H9 (cell line): Measurements from ENCODE around the gene RYR1. TPM values are rescaled to one million over a fixed set of nuclear protein-coding genes. Genes with fewer than 3 reads are reported as not detected.

Experiments
- DNase-seq: peaks from one replicate; pipeline ENCODE4 v3.0.0-alpha.2; 2017
- H2AFZ ChIP-seq: one replicate; pipeline ENCODE4 v1.6.1; 2013; ENCODE audit warnings: mild to moderate bottlenecking, low read length, control low read depth, moderate library complexity
- H2AK5ac ChIP-seq: 2 replicates; pipeline ENCODE4 v1.6.1; 2013; ENCODE audit warnings: low read length, control low read depth, mixed read lengths; ENCODE audit not compliant: insufficient read length
- H2BK120ac ChIP-seq: one replicate; pipeline ENCODE4 v1.6.1; 2013; ENCODE audit warnings: low read depth, mild to moderate bottlenecking, low read length, control low read depth, inconsistent platforms; ENCODE audit not compliant: poor library complexity, severe bottlenecking
- H2BK12ac ChIP-seq: 2 replicates; pipeline ENCODE4 v1.6.1; 2013; ENCODE audit warnings: low read length, control low read depth, mixed read lengths, low read depth; ENCODE audit not compliant: insufficient read length
- H2BK15ac ChIP-seq: 2 replicates; pipeline ENCODE4 v1.6.1; 2013; ENCODE audit warnings: low read depth, low read length, control low read depth
- H2BK20ac ChIP-seq: one replicate; pipeline ENCODE4 v1.6.1; 2013; ENCODE audit warnings: low read depth, mild to moderate bottlenecking, low read length, control low read depth, inconsistent platforms; ENCODE audit not compliant: poor library complexity, severe bottlenecking
- H2BK5ac ChIP-seq: 2 replicates; pipeline ENCODE4 v1.6.1; 2013; ENCODE audit warnings: low read length, control low read depth, mixed read lengths; ENCODE audit not compliant: insufficient read length
- H3K14ac ChIP-seq: 2 replicates; pipeline ENCODE4 v1.6.1; 2013; ENCODE audit warnings: low read length, control low read depth; ENCODE audit not compliant: insufficient read depth
- H3K18ac ChIP-seq: 2 replicates; pipeline ENCODE4 v1.6.1; 2013; ENCODE audit warnings: low read depth, mild to moderate bottlenecking, mixed read lengths, low read length, control low read depth; ENCODE audit not compliant: insufficient read length
- H3K23ac ChIP-seq: 2 replicates; pipeline ENCODE4 v1.6.1; 2013; ENCODE audit warnings: low read length, control low read depth, mixed read lengths, low read depth; ENCODE audit not compliant: insufficient read length
- H3K23me2 ChIP-seq: 2 replicates; pipeline ENCODE4 v1.6.1; 2013; ENCODE audit warnings: low read depth, mild to moderate bottlenecking, mixed read lengths, low read length, control low read depth; ENCODE audit not compliant: insufficient read length, poor library complexity, severe bottlenecking
- H3K27ac ChIP-seq: 2 replicates; pipeline ENCODE4 v1.5.1; 2013; ENCODE audit warnings: low read length, control low read depth, mixed read lengths, low read depth; ENCODE audit not compliant: insufficient read length
- H3K27me3 ChIP-seq: 2 replicates; pipeline ENCODE4 v1.6.1; 2013; ENCODE audit warnings: low read length, control low read depth, inconsistent platforms; ENCODE audit not compliant: insufficient read depth
- H3K4ac ChIP-seq: 2 replicates; pipeline ENCODE4 v1.6.1; 2013; ENCODE audit warnings: low read depth, mild to moderate bottlenecking, control low read depth, inconsistent platforms, low read length, moderate library complexity
- H3K4me1 ChIP-seq: 2 replicates; pipeline ENCODE4 v1.6.1; 2013; ENCODE audit warnings: low read length, control low read depth, inconsistent platforms; ENCODE audit not compliant: insufficient read depth
- H3K4me2 ChIP-seq: 2 replicates; pipeline ENCODE4 v1.6.1; 2013; ENCODE audit warnings: low read length, control low read depth, mixed read lengths; ENCODE audit not compliant: insufficient read length, insufficient read depth
- H3K56ac ChIP-seq: 2 replicates; pipeline ENCODE4 v1.6.1; 2013; ENCODE audit warnings: low read depth, mild to moderate bottlenecking, mixed read lengths, low read length, control low read depth; ENCODE audit not compliant: insufficient read length
- H3K79me1 ChIP-seq: 2 replicates; pipeline ENCODE4 v1.6.1; 2013; ENCODE audit warnings: low read depth, mild to moderate bottlenecking, moderate library complexity, low read length, control low read depth, inconsistent platforms; ENCODE audit not compliant: insufficient read depth, poor library complexity, severe bottlenecking
- H3K79me2 ChIP-seq: 2 replicates; pipeline ENCODE4 v1.6.1; 2013; ENCODE audit warnings: low read length, control low read depth, inconsistent platforms; ENCODE audit not compliant: insufficient read depth
- H3K9ac ChIP-seq: 2 replicates; pipeline ENCODE4 v1.6.1; 2013; ENCODE audit warnings: low read length, control low read depth, mixed read lengths; ENCODE audit not compliant: insufficient read length; ENCODE audit errors: extremely low read depth
- H3K9me3 ChIP-seq: one replicate; pipeline ENCODE4 v1.6.1; 2013; ENCODE audit warnings: low read depth, low read length, inconsistent platforms; ENCODE audit not compliant: control insufficient read depth
- H3T11ph ChIP-seq: one replicate; pipeline ENCODE4 v1.6.1; 2013; ENCODE audit warnings: mild to moderate bottlenecking, low read length, control low read depth, inconsistent platforms
- H4K20me1 ChIP-seq: one replicate; pipeline ENCODE4 v1.6.1; 2013; ENCODE audit not compliant: control insufficient read depth, insufficient read length, insufficient read depth
- H4K5ac ChIP-seq: 2 replicates; pipeline ENCODE4 v1.6.1; 2013; ENCODE audit warnings: low read depth, mild to moderate bottlenecking, mixed read lengths, low read length, control low read depth; ENCODE audit not compliant: insufficient read length
- H4K8ac ChIP-seq: replicated peaks from 2 replicates; pipeline ENCODE4 v1.6.1; 2013; ENCODE audit warnings: low read length, control low read depth, mixed read lengths, low read depth; ENCODE audit not compliant: insufficient read length
- H4K91ac ChIP-seq: 2 replicates; pipeline ENCODE4 v1.6.1; 2013; ENCODE audit warnings: low read depth, mild to moderate bottlenecking, moderate library complexity, mixed read lengths, low read length, control low read depth; ENCODE audit not compliant: insufficient read length
- H3K27ac Mint-ChIP-seq, 3 experiments: 2 replicates in 2 of 3; 3 replicates in 1 of 3; pipeline ENCODE4 v1.8.0; 2020 to 2021; ENCODE audit warnings: mixed read lengths in 3 of 3, mild to moderate bottlenecking in 1 of 3, moderate library complexity in 1 of 3
- H3K27me3 Mint-ChIP-seq: 2 replicates; pipeline ENCODE4 v1.8.0; 2021; ENCODE audit warnings: low read depth, mild to moderate bottlenecking, moderate library complexity, mixed read lengths
- H3K36me3 Mint-ChIP-seq, 3 experiments: 2 replicates in 2 of 3; 3 replicates in 1 of 3; pipeline ENCODE4 v1.8.0; 2020 to 2021; ENCODE audit warnings: low read depth in 3 of 3, mixed read lengths in 3 of 3; ENCODE audit not compliant: insufficient read depth in 1 of 3
- H3K4me1 Mint-ChIP-seq, 2 experiments: 2 replicates each; pipeline ENCODE4 v1.8.0; 2020; ENCODE audit warnings: mixed read lengths in 2 of 2
- H3K4me3 Mint-ChIP-seq, 2 experiments: 2 replicates in 1 of 2; 3 replicates in 1 of 2; pipeline ENCODE4 v1.8.0; 2020 to 2021; ENCODE audit warnings: mild to moderate bottlenecking in 2 of 2, mixed read lengths in 2 of 2, moderate library complexity in 1 of 2
- H3K9me3 Mint-ChIP-seq, 2 experiments: 2 replicates in 1 of 2; 3 replicates in 1 of 2; pipeline ENCODE4 v1.8.0; 2020; ENCODE audit warnings: mild to moderate bottlenecking in 2 of 2, mixed read lengths in 2 of 2, moderate library complexity in 1 of 2
- CTCF ChIP-seq: fragments of 200-600 bp; sonication (generic); conservative IDR thresholded peaks from 3 replicates; pipeline ENCODE4 v1.8.0; 2021; ENCODE audit warnings: antibody characterized with exemption, mild to moderate bottlenecking
- WGBS: extraction: QIAGEN DNeasy Blood & Tissue Kit; methylation state at CpG from one replicate; pipeline ENCODE4 v1.1.7; 2013; ENCODE audit warnings: missing lambda C conversion rate, low lambda C conversion rate, mixed read lengths; ENCODE audit not compliant: insufficient read length; ENCODE audit errors: extremely low coverage; 5-methylcytosine and 5-hydroxymethylcytosine counted together
- total RNA-seq: library from RNA; stranded (reverse); gene quantifications from 2 replicates; pipeline ENCODE4 v1.2.1, GENCODE V29; 2021

Gene RYR1
- total RNA-seq, 1 experiment from 2014 or later: 8.9 TPM

- H3K4me1 ChIP-seq: no peaks in the 10 kb centered on the region; the same call in 1 of the 2 replicates
- H3K23me2 ChIP-seq: peaks cover 11% of the 10 kb centered on the region
- no peaks in the 10 kb centered on the region for H3K9me3 ChIP-seq
- no peak overlapping the region for H2BK15ac ChIP-seq
- H3K23ac ChIP-seq: no peak overlapping the region
- Mint-ChIP-seq H3K27ac (no peak overlapping the region; a peak in 2 of 7 replicates), H3K27me3 (peaks cover 26% of the 10 kb centered on the region), H3K36me3 (no peaks in the 10 kb centered on the region), H3K4me3 (no peak overlapping the region), H3K9me3 (no peaks in the 10 kb centered on the region), H3K4me1 (peaks cover 11 to 19% of the 10 kb centered on the region in 2 experiments)
- H3K9ac ChIP-seq: no peak overlapping the region
- no peak overlapping the region for H2AK5ac ChIP-seq
- H2BK12ac ChIP-seq: no peak overlapping the region
- H4K5ac ChIP-seq: no peak overlapping the region
- no peaks in the 10 kb centered on the region for H3K79me1 ChIP-seq
- H3K4me2 ChIP-seq: no peak overlapping the region
- no peak overlapping the region for H3K4ac ChIP-seq
- no peak overlapping the region for H3K27ac ChIP-seq
- H3K18ac ChIP-seq: no peak overlapping the region
- H4K8ac ChIP-seq: no peak overlapping the region
- no peak overlapping the region for H2BK5ac ChIP-seq
- no peak overlapping the region for H4K91ac ChIP-seq
- no peak overlapping the region for H2AFZ ChIP-seq
- H3K27me3 ChIP-seq: no peaks in the 10 kb centered on the region
- DNase-seq: no peak
- no CpG with 5 or more reads among the region's 7 CpGs for WGBS
- no peak overlapping the region for H3K56ac ChIP-seq
- H2BK120ac ChIP-seq: no peak overlapping the region
- H3K14ac ChIP-seq: no peak overlapping the region
- TF ChIP-seq CTCF: no peak
- H4K20me1 ChIP-seq: no peaks in the 10 kb centered on the region
- no peak overlapping the region for H3T11ph ChIP-seq
- no peaks in the 10 kb centered on the region for H3K79me2 ChIP-seq
- no peak overlapping the region for H2BK20ac ChIP-seq
These were observed 11.1 kb upstream of the RYR1 start for GRCh38 chr19:38422438-38422837.
